Stomach (tissue), 9 donors: Measurements from ENCODE around the gene ACLY. TPM values are rescaled to one million over a fixed set of nuclear protein-coding genes. Genes with fewer than 3 reads are reported as not detected.

Experiments
- DNase-seq, 2 donors: peaks; one replicate each; pipeline versions ENCODE4 v3.0.0 to v3.0.0-alpha.2; 2013 to 2019
- H3K27ac ChIP-seq, 5 donors: fragments of 200-600 bp in 4 of 5; sonication (generic) in 4 of 5; one replicate each; pipeline ENCODE4 v1.5.1; 2013 to 2019; ENCODE audit warnings: mild to moderate bottlenecking in 1 of 5, moderate library complexity in 1 of 5
- H3K27me3 ChIP-seq, 3 donors: fragments of 200-600 bp; sonication (generic); one replicate each; pipeline ENCODE4 v1.5.1; 2017 to 2019; ENCODE audit warnings: mixed run types in 1 of 3
- H3K36me3 ChIP-seq, 4 donors: fragments of 200-600 bp; sonication (generic); 1 replicate in 3 of 4; 2 replicates in 1 of 4; pipeline ENCODE4 v1.5.1; 2016 to 2019
- H3K4me1 ChIP-seq, 4 donors: fragments of 200-600 bp; sonication (generic); one replicate each; pipeline ENCODE4 v1.5.1; 2016 to 2019
- H3K4me3 ChIP-seq, 4 donors: fragments of 200-600 bp; sonication (generic) in 3 of 4; one replicate each; pipeline ENCODE4 v1.5.1; 2016 to 2019; ENCODE audit warnings: mild to moderate bottlenecking in 1 of 4
- H3K9me3 ChIP-seq, 4 donors: fragments of 200-600 bp; sonication (generic); one replicate each; pipeline ENCODE4 v1.5.1; 2016 to 2019
- EP300 ChIP-seq: sonication (generic); formaldehyde crosslinking; IDR thresholded peaks from one replicate; pipeline ENCODE4 v1.6.1; 2017; ENCODE audit warnings: antibody characterized with exemption
- POLR2A ChIP-seq, 4 donors: fragments of 450-650 bp; IDR thresholded peaks; one replicate each; pipeline ENCODE4 v1.6.1; 2016; ENCODE audit warnings: antibody characterized with exemption in 4 of 4, control low read depth in 2 of 4, mild to moderate bottlenecking in 1 of 4, moderate library complexity in 1 of 4
- POLR2AphosphoS5 ChIP-seq, 3 donors: sonication (generic); formaldehyde crosslinking; IDR thresholded peaks; one replicate each; pipeline ENCODE4 v1.6.1; 2016; ENCODE audit warnings: antibody characterized with exemption in 3 of 3
- WGBS, 5 donors: extraction: QIAGEN DNeasy Blood & Tissue Kit in 3 of 5; methylation state at CpG; one replicate each; pipeline versions ENCODE4 v1.1.5 to v1.1.7; 2013 to 2018; 5-methylcytosine and 5-hydroxymethylcytosine counted together
- intact Hi-C: fragments of 100-400 bp; cut with DNase I; formaldehyde crosslinking; loops from one replicate; pipeline ENCODE4 v1.15.1; 2023; ENCODE audit warnings: low total_unique reads
- polyA plus RNA-seq, 3 donors: library from polyadenylated mRNA; stranded (reverse); fragments of 200-250 nt; gene quantifications; one replicate each; pipeline ENCODE4 v1.2.3, GENCODE V29; 2013
- total RNA-seq, 5 donors: library from RNA; depleted of rRNA; stranded (reverse); fragments of >200 nt; gene quantifications; one replicate each; pipeline versions ENCODE4 v1.1.0 to v1.2.3, GENCODE V29; 2014 to 2016
- TF ChIP-seq, protein P1 (sequence below), 7 experiments: fragments of 450-650 bp in 4 of 7; fragments of 200-600 bp in 3 of 7; sonication (generic) in 3 of 7; IDR thresholded peaks; one replicate each; pipeline ENCODE4 v1.5.1; 2016 to 2019; ENCODE audit warnings: antibody characterized with exemption in 7 of 7, control low read depth in 2 of 7, mild to moderate bottlenecking in 1 of 7
- donor health status: healthy with polysubstance abuse.
- donor health status: Bipolar disorder and iron deficiency.
- donor health status: healthy.

ACLY gene
- total and polyA plus RNA-seq, 8 donors: 19.8 to 121 (median 36.9) TPM

DNA sequence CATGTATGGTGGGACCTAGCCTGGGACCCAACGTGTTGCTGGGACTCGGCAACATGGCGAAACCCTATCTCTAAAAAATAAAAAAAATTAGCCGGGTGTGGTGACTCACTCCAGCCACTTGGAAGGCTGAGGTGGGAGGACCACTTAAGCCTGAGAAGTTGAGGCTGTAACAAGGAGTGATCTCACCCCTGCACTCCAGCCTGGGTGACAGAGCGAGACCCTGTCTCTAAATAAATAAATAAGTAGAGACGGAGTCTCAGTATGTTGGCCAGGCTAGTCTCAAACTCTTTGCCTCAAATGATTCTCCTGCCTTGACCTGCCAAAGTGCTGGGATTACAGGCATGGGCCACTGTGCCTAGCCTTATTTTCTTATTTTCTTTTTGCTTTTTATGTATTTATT, 37.8 kb upstream of the ACLY start:
- 85 to 91% (median 91%) methylated on average over 6 of the region's 6 CpGs for WGBS, 5 donors

DNA sequence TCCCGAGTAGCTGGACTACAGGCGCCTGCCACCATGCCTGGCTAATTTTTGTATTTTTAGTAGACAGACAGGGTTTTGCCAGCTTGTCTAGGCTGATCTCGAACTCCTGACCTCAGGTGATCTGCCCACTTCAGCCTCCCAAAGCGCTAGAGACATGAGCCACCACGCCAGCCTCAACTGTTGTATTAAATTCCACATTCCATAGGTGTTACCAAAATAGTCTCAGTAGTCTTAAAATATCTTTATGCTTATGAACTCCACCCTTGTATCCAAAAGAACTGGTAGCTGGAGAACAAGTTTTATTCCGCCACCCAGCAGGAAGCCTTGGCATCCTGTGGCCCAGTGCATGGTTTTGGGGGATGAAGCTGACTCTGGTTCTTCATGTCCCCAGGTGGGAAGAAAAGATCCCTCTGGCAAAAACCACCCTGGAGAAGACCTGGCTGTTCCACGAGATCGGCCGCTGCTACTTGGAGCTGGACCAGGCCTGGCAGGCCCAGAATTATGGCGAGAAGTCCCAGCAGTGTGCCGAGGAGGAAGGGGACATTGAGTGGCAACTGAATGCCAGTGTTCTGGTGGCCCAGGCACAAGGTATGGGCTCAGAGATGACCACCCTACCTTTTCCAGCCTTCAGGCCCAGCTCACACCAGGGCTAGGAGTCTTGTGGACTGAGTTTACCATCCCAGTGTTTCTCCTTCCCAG, 30.2 kb upstream of the ACLY start:
- H3K4me3 ChIP-seq: no peak overlapping the region
- H3K27ac ChIP-seq: no peak overlapping the region
- 80 to 86% (median 83%) methylated on average over 11 of the region's 11 CpGs for WGBS, 5 donors
- TF ChIP-seq POLR2A (IDR thresholded peaks at IDR 0.05): no peak
- TF ChIP-seq EP300: no peak
- TF ChIP-seq POLR2AphosphoS5 (IDR thresholded peaks at IDR 0.05): no peak
- TF ChIP-seq, protein P1, sequence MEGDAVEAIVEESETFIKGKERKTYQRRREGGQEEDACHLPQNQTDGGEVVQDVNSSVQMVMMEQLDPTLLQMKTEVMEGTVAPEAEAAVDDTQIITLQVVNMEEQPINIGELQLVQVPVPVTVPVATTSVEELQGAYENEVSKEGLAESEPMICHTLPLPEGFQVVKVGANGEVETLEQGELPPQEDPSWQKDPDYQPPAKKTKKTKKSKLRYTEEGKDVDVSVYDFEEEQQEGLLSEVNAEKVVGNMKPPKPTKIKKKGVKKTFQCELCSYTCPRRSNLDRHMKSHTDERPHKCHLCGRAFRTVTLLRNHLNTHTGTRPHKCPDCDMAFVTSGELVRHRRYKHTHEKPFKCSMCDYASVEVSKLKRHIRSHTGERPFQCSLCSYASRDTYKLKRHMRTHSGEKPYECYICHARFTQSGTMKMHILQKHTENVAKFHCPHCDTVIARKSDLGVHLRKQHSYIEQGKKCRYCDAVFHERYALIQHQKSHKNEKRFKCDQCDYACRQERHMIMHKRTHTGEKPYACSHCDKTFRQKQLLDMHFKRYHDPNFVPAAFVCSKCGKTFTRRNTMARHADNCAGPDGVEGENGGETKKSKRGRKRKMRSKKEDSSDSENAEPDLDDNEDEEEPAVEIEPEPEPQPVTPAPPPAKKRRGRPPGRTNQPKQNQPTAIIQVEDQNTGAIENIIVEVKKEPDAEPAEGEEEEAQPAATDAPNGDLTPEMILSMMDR (IDR thresholded peaks at IDR 0.05): no peak
- H3K27me3 ChIP-seq: no peaks in the 10 kb centered on the region
- H3K4me1 ChIP-seq: no peaks in the 10 kb centered on the region
- intact Hi-C loops: no loop called here
- H3K9me3 ChIP-seq: no peaks in the 10 kb centered on the region
- peaks cover 0 to 25% (median 3%) of the 10 kb centered on the region in 4 donors for H3K36me3 ChIP-seq
- no peak for DNase-seq

More for the DNA sequence above, 37.8 kb upstream of the ACLY start:
- no peak for DNase-seq
- intact Hi-C loops: no loop called here
- Histone ChIP-seq H3K9me3 (no peaks in the 10 kb centered on the region), H3K27ac (no peak overlapping the region), H3K4me3 (no peak overlapping the region), H3K27me3 (no peaks in the 10 kb centered on the region), H3K4me1 (no peaks in the 10 kb centered on the region), H3K36me3 (peaks cover 0 to 7% (median 0%) of the 10 kb centered on the region in 4 donors)
- TF ChIP-seq POLR2AphosphoS5 (IDR thresholded peaks at IDR 0.05) (no peak), EP300 (no peak), POLR2A (IDR thresholded peaks at IDR 0.05) (no peak)
- TF ChIP-seq, protein P1 (IDR thresholded peaks at IDR 0.05): no peak

DNA sequence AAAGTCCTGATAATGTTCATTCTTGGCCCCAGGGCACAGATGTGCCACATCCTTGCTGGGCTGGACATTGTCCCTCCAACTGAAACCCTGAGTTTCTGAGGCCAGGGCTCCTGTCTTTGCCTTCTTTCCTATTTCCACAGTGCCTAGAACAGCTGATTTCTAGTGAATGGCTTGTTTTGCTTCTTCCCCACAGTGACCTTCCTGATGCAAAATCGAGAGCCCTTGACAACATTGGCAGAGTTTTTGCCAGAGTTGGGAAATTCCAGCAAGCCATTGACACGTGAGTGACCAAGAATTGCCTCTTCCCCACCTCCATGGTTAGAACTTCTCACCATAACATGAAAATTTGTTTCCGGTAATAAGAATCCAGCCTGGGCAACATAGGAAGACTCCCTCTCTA, 26.2 kb upstream of the ACLY start:
- intact Hi-C loops: no loop called here

DNA sequence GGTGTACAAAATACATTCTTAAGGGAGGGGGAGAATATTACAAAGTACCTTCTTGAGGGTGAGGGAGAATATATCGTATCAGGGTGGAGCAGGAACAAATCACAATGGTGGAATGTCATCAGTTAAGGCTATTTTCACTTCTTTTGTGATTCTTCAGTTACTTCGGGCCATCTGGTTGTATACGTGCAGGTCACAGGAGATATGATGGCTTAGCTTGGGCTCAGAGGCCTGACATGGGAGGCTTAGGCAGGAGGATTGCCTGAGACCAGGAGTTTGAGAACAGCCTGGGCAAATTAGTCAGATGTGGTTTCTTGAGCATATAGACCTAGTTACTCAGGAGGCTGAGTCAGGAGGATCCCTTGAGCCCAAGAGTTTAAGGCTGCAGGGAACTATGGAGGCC, 24.7 kb upstream of the ACLY start:
- no peak overlapping the region for H3K27ac ChIP-seq

More for the DNA sequence above, 26.2 kb upstream of the ACLY start:
- H3K4me1 ChIP-seq: no peaks in the 10 kb centered on the region
- no peak for TF ChIP-seq POLR2A (IDR thresholded peaks at IDR 0.05)
- TF ChIP-seq, protein P1 (IDR thresholded peaks at IDR 0.05): no peak
- no peak for TF ChIP-seq POLR2AphosphoS5 (IDR thresholded peaks at IDR 0.05)
- no peak for TF ChIP-seq EP300
- no peak overlapping the region for H3K4me3 ChIP-seq
- 73 to 82% (median 80%) methylated on average over 3 of the region's 3 CpGs for WGBS, 5 donors
- H3K36me3 ChIP-seq: peaks cover 0 to 20% (median 2%) of the 10 kb centered on the region in 4 donors
- H3K9me3 ChIP-seq: no peaks in the 10 kb centered on the region
- no peaks in the 10 kb centered on the region for H3K27me3 ChIP-seq
- no peak overlapping the region for H3K27ac ChIP-seq
- no peak for DNase-seq

More for the DNA sequence above, 24.7 kb upstream of the ACLY start:
- WGBS, 5 donors: 88 to 96% (median 93%) methylated on average over 3 of the region's 3 CpGs
- Histone ChIP-seq H3K4me1 (no peaks in the 10 kb centered on the region), H3K4me3 (no peak overlapping the region), H3K27me3 (no peaks in the 10 kb centered on the region), H3K36me3 (peaks cover 0 to 18% (median 5%) of the 10 kb centered on the region in 4 donors), H3K9me3 (no peaks in the 10 kb centered on the region)
- DNase-seq: no peak
- intact Hi-C loops: no loop called here
- TF ChIP-seq, protein P1 (IDR thresholded peaks at IDR 0.05): no peak
- TF ChIP-seq POLR2AphosphoS5 (IDR thresholded peaks at IDR 0.05) (no peak), POLR2A (IDR thresholded peaks at IDR 0.05) (no peak), EP300 (no peak)
